Stimulated activated CD8-positive, alpha-beta memory T cell treated with anti-CD3 and anti-CD28 coated beads, Interleukin-12 subunit alpha, Interleukin-12 subunit beta, amount 100 ng/mL, for 24 hours (primary cell): Measurements from ENCODE around the gene PI16.

Experiments
- DNase-seq: peaks from one replicate; pipeline ENCODE4 v3.0.0-alpha.2; 2020; ENCODE audit errors: extremely low read depth

PI16 gene

DNA sequence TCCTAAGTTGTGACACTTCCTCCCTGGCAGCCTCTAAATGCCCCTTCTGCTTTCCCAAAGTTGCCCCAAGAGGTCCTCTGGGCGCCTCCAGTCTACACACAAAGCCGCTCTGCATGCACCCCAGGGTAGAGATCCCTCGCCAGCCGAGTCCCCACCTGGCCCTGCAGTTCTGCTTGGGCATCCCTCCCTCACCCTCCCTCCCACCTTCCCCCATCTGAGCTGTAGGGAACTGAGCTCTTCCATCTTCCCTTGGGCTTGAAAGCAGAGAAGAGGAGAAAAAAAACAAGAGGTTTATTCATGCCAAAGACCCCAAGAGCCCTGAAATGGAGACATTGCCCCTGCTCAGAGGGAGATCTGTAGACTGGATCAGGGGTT lies 45.2 kb downstream of the PI16 start:
- DNase-seq = no peak

DNA sequence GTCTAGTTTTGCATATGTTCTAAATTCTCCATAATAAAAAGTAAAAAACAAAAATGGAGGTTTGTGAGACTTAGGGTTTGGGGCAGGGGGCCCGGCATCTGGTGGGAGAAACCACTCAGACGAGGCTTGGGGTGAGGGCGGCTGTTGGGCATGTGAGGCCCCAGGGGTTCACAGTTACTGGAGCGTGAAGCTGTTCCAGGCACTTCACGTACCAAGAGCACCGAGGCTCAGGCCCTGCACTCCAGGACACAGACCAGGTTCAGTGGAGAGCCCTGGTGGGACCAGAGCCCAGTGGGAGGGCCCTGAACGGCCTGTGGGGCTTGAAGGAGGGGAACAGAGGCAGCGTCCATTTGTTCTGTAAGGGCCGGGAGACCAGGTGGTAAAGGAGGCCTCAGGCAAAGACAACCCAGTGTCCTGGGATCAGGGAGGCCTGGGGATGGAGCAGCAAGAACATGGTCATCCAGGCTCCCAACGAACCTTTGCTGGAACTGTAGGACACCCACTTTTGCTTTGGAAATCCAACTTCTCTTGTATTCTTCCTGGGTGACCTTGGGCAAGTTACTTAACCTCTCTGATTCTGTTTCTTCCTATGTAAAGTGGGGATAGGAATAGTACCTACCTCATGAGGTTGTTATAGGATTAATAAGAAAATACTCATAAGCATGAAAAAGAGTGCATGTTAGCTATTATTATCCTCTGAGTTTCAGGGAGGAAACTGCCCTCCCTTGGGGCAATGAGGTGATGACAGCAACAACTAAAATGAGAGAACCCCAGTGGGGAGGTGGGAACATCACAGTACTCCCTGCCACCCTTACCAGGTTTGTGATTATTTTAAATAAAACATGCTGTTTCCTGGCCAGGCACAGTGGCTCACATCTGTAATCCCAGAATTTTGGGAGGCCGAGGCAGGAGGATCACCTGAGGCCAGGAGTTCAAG lies 49.8 kb downstream of the PI16 start:
- DNase-seq = no peak

DNA sequence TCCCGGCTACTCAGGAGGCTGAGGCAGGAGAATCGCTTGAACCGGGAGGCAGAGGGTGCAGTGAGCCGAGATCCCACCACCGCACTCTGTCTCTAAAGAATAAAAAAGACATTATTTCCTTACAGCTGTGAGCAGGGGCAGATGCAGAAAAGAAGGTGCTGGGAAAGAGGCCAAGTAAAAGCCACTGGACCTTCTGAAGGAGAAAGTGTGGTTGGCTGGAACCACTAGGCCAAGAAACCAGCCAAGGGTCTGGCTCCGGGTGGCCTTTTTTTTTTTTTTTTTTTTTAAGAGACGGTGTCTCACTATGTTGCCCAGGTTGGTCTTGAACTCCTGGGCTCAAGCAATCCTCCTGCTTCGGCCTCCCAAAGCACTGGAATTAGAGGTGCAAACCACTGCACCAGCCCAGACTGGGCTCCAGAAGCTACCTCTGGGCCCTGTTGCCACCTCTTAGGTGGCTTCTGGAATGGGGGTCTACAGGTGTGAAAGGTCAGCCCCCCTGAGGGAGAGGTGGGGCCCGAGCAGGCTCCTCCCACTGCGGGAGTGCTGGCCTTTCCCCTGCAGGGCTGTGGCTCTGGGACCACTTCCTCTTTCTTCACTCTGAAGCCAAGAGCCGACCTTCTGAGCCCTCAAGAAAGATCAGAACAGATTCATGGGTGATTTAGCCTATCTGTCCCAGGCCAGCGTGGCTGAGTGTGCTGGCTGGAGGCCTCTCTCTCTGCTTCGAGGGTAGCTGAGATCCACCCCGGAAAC lies 50.7 kb downstream of the PI16 start, which contains the start of gene FGD2:
Gene FGD2, plus strand, starts transcription at position 595 of the 750 bp plus-strand sequence. CDS start 163 bp downstream, outside the sequence.
- DNase-seq = no peak

DNA sequence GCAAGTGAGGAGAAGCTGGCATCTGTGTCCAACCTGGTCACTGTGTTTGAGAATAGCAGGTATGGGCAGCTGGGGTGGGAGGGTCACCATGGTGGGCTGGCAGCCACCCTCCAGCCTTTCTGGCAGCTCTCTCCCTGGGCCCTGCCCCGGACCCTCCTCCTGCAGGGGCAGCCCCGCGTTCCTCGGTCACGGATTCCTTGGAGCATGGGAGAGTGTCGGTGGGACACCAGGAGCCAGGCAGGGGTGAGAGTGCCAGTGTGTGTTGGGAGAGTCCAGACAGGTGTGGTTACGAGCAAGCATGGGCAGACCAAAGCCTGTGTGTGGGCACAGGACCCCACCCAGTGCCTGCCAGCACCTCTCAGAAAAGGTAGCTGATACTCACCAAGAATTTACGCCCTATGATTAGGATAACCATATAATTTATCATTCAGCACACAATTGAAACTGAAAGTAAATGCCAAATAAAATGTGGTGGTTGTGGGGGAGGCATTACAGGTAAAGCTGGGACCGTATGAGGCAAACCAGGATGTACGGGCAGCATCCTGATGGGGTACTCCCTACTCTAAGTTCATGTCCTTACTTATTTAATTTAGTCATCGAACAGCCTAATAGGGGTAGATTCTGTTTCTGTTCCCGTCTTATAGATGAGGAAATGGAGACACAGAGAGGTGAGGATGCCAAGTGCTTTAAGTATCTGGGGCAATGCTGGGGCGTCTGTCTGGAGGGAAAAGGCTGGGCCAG lies 51.5 kb downstream of the PI16 start:
- DNase-seq = no peak

DNA sequence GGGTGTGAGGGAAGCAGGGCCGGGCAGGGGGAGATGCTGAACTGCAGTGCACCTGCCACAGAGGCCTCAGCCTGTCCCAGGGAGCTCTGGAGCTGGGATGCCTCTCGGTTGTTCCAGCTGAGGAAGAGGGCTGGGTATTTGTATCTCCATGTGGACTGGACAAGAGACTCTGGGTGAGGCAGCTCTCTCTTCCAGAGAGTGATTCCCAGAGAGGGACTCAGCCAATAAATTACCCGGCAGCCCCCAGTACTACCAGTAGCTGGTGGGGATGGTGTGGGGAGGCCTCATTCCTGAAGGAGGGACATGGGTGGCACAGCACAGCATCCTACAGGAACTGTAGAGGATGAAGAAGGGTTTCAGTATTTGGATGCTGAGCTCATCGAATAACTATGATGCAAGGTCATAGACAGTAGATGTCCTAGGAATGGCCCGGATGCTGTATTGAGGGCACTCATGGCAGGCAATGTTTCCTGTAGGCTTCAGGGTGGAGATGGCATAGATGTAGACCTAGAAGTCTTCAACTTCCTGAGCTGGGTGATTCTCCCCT lies 52.3 kb downstream of the PI16 start:
- DNase-seq = no peak

DNA sequence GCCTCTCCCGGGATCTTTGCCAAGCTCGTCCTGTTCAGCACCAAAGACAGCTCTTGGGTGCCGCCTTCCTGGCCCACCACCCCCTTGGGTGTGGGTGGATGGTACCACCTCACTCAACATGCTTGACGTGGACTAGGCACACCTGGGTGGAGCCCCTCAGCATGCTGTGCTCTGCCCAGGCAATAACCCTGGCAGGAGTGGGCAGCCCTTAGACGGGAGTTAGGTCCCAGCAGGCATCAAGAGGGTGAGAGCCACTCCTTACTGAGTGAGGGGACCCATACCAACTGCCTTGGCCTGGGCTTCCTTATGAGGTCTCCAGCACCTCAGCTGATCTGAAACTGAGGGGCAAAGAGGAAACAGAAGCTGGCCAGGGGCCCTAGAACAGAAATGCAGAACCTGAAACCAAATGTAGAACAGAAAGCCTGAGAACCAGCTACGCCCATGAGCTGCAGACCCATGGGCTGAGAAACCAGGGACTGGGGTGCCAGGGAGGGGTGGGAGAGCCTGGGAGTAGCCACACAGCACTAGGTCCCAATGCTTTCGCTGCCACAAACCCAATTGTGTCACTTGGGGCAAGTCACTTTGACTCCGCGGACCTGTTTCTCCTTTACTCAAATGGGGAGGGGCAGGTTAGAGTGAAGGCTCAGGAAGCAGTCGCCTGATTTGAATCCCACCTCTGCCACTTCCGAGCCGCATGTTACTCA lies 53.0 kb downstream of the PI16 start:
- no peak for DNase-seq

DNA sequence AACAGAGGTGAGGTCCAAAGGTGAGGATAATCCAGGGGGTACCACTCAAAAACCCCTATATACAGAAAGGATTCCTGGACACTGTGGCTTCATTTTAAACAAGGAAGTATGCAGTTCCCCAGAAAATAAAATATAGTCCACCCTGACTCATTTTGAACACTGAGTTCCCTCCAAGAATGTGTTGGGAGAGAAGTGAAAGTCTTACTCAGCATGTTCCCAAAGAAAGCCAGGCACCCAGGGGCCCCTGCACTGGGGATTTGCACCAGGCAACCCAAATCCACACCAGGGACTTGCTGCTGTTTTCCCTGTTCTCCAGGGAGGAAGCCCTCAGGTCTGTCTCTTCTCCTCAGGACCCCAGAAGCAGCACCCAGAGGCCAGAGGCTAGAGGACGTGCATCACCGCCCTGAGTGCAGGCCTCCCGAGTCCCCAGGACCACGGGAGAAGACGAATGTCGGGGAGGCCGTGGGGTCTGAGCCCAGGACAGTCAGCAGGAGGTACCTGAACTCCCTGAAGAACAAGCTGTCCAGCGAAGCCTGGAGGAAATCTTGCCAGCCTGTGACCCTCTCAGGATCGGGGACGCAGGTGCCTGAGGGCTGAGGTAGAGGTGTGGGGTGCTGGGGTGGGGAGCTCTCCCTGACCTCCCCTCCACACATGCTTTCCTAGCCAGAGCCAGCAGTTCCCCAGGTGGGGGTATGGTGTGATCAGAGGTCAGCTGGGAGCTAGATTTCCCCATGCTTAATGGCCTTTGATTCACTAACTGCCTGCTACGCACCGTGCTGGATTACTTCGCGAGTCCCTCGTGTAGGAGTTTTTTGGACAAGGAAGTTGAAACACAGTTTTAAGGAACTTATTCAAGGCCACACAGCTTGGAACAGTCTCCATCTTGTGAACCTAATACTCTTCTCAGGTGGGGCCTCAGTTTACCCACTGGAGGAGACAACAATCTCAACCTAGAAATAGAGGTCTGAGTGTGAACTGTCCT lies 54.2 kb downstream of the PI16 start:
- DNase-seq = no peak

DNA sequence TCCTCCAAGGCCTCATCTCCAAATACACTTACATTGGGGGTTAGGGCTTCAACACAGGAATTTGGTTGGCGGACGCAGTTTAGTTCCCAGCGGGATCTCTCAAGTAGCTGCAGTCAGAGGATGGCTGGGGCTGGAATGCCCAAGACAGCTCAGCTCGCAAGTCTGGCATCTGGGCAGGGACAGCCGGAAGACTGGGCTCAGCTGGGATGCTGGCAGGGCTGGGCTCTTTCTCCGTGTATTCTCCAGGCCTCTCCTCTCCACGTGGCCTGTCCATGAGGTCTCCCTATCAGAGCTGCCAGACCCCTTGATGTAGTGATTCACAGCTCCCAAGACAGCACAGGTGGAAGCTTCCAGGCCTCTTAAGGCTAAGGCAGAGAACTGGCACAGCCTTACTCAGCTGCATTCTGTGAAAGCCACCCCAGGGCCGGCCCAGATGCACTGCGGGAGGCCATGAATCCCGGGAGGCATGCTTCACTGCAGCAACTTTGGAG lies 55.9 kb downstream of the PI16 start:
- DNase-seq = no peak

DNA sequence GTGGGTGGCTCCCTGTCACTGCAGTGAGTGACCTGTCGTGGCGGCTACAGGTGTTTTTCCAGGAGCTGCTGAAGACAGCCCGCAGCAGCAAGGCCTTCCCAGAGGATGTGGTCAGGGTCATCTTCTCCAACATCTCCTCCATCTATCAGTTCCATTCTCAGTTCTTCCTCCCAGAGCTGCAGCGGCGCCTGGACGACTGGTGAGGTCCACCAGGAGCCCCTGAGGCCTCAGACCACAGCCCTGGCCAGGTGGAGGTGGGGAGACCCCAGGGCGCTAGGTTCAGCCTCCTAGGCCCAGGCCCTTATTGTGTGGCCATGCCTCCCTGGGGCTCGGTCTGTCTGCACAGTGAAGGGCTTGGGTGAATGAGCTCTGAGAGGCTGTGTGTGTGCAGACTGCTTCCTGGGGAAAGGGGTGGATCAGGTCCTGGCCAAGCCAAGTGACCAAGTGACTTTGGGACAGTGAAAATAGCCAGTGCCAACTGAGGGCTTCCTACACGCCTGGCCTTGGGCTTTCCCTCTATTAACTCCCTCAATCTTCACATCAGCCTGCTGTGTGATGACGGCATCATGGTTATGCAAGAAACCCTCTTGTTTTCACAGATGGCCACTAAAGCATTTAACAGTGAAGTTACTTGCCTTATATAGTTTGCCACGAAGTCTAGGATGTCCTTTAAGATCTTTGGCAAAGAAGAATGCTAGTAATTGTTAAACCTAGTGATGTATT lies 57.3 kb downstream of the PI16 start:
- no peak for DNase-seq

DNA sequence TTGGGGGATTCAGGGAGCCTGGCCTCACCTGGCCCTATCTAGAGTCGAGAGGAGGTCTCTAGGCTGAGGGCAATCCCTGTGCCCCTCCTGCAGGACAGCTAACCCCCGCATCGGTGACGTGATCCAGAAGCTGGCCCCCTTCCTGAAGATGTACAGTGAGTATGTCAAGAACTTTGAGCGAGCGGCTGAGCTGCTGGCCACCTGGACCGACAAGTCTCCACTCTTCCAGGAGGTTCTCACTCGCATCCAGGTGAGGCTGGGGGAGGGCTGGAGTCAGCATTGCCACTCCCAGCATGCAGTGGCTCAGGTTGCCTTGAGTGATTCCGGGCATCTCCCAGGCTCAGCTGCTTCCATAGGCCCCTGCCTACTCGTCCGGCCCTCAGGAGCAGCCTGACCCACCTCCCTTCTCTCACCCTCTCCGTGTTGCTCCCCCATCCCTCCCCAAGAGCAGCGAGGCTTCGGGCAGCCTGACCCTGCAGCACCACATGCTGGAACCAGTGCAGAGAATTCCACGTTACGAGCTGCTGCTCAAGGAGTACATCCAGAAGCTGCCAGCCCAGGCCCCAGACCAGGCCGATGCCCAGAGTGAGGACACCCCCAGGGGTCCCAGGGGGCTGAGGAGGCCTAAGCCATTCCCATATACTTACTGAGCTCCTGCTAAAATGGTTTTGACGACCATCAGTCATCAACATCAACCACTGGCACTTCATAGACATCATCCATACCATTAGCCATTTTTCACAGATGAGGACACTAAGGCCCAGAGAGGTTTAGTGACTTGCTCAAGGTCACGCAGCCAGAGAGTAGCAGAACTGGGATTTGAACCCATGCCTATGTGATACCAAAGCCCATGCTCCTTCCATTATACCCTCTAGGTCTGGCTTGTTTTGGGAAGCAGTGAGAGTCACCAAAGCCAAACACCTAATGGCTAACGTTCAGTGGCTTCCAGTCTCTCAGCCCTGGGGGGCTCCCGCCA lies 59.3 kb downstream of the PI16 start:
- no peak for DNase-seq
